Measurements from ENCODE around the gene STH. TPM values are rescaled to one million over a fixed set of nuclear protein-coding genes. Genes with fewer than 3 reads are reported as not detected.

STH gene
- total and polyA plus RNA-seq, 9 of the 15 experiments (the other 6 are each of a cell fraction or from before 2014, with no cell fraction given): not detected

- H3K4me2 ChIP-seq (ENCODE audit: insufficient read depth, low read length): no peak overlapping the region
- CTCF ChIA-PET (ENCODE audit: low intra/inter-chr PET ratio): no interaction called here
- 31% methylated on average over 3 of the region's 5 CpGs for WGBS (ENCODE audit: insufficient coverage, low coverage, missing lambda C conversion rate)
- H3K27me3 ChIP-seq (ENCODE audit: control insufficient read depth in 2 of 2, insufficient read depth in 2 of 2, low read length in 2 of 2): no peaks in the 10 kb centered on the region
- no peak overlapping the region for H3K4me3 ChIP-seq
- POLR2A ChIA-PET: interaction anchor here (0.6 to 1.8 kb wide), 3 partner anchors 14 to 126 kb away, joined by 3 to 7 read pairs (median 4); no protein-coding TSS in a partner anchor
- H3K79me2 ChIP-seq (ENCODE audit: control insufficient read depth, insufficient read depth, low read length): no peaks in the 10 kb centered on the region
- ATAC-seq (no peak), DNase-seq (ENCODE audit: extremely low read depth in 1 of 4, low spot score in 3 of 4) (no peak), FAIRE-seq (no peak)
- H4K20me1 ChIP-seq (replicated peaks; ENCODE audit: control insufficient read depth, insufficient read depth, low read length): no peaks in the 10 kb centered on the region
- H3K9me1 ChIP-seq (ENCODE audit: control insufficient read depth, insufficient read depth, low read length): no peaks in the 10 kb centered on the region
- no peaks in the 10 kb centered on the region for H3K9me3 ChIP-seq (replicated peaks; ENCODE audit: control insufficient read depth, insufficient read depth, low read depth, low read length)
- no TSS peak for BruUV-seq (replicated peaks)
- TF ChIP-seq ZBTB49 (CRISPR knock-in tag; IDR thresholded peaks at IDR 0.05; ENCODE audit: borderline replicate concordance): no peak
- peak; percentile 87 for TF ChIP-seq ZNF24 (IDR thresholded peaks at IDR 0.05)
- no peaks in the 10 kb centered on the region for H3K36me3 ChIP-seq (ENCODE audit: control insufficient read depth, insufficient read depth, low read length)
- intact Hi-C loops (cut with micrococcal nuclease) (no loop called here), in situ Hi-C loops (cut with MboI) (loop anchor here (25.0 kb wide), 1 partner anchor 850 kb away; no protein-coding TSS in a partner anchor)
- H3K4me1 ChIP-seq (replicated peaks in 1 of 2; ENCODE audit: control insufficient read depth in 2 of 2, insufficient read depth in 2 of 2, low read length in 2 of 2): peaks cover 0 to 14% of the 10 kb centered on the region in 2 experiments; a peak in 3 of 5 replicates
- peak overlapping the region; percentile 55; the same call in 1 of the 2 replicates for H2AFZ ChIP-seq (ENCODE audit: low read depth, low read length)
- H3K27ac ChIP-seq (ENCODE audit: extremely low read depth, low read depth, low read length): no peak overlapping the region
- no peak overlapping the region for H3K9ac ChIP-seq (ENCODE audit: insufficient read depth in 1 of 2, low read depth in 2 of 2, low read length in 2 of 2)
These were observed 11.3 kb upstream of the STH start for GRCh38 chr17:45987706-45988105.

- H3K36me3 ChIP-seq (ENCODE audit: control insufficient read depth, insufficient read depth, low read length): no peaks in the 10 kb centered on the region
- H3K4me2 ChIP-seq (ENCODE audit: insufficient read depth, low read length): no peak overlapping the region
- CTCF ChIA-PET (ENCODE audit: low intra/inter-chr PET ratio): no interaction called here
- no peaks in the 10 kb centered on the region for H3K9me1 ChIP-seq (ENCODE audit: control insufficient read depth, insufficient read depth, low read length)
- DNase-seq (ENCODE audit: extremely low read depth in 1 of 4, low spot score in 3 of 4) (no peak), FAIRE-seq (no peak), ATAC-seq (no peak)
- H3K4me3 ChIP-seq: no peak overlapping the region
- WGBS (ENCODE audit: insufficient coverage, low coverage, missing lambda C conversion rate): 9% methylated on average over 3 of the region's 3 CpGs
- H3K79me2 ChIP-seq (ENCODE audit: control insufficient read depth, insufficient read depth, low read length): no peaks in the 10 kb centered on the region
- no peaks in the 10 kb centered on the region for H3K27me3 ChIP-seq (ENCODE audit: control insufficient read depth in 2 of 2, insufficient read depth in 2 of 2, low read length in 2 of 2)
- no peaks in the 10 kb centered on the region for H3K9me3 ChIP-seq (replicated peaks; ENCODE audit: control insufficient read depth, insufficient read depth, low read depth, low read length)
- no peaks in the 10 kb centered on the region for H4K20me1 ChIP-seq (replicated peaks; ENCODE audit: control insufficient read depth, insufficient read depth, low read length)
- H2AFZ ChIP-seq (ENCODE audit: low read depth, low read length): 0 out of 2 replicates have a peak overlapping the region, but pooled peaks have one; percentile 5
- peaks cover 0 to 3% of the 10 kb centered on the region in 2 experiments; a peak in 3 of 5 replicates for H3K4me1 ChIP-seq (replicated peaks in 1 of 2; ENCODE audit: control insufficient read depth in 2 of 2, insufficient read depth in 2 of 2, low read length in 2 of 2)
- no peak overlapping the region for H3K27ac ChIP-seq (ENCODE audit: extremely low read depth, low read depth, low read length)
- no peak overlapping the region for H3K9ac ChIP-seq (ENCODE audit: insufficient read depth in 1 of 2, low read depth in 2 of 2, low read length in 2 of 2)
- in situ Hi-C loops (cut with MboI) (loop anchor here (25.0 kb wide), 1 partner anchor 848 kb away; no protein-coding TSS in a partner anchor), intact Hi-C loops (cut with micrococcal nuclease) (no loop called here)
- no TSS peak for BruUV-seq (replicated peaks)
- POLR2A ChIA-PET: no interaction called here
- TF ChIP-seq ZNF707 (CRISPR knock-in tag; conservative IDR thresholded peaks at IDR 0.05): peak; percentile 93
- TF ChIP-seq ZNF551 (CRISPR knock-in tag; IDR thresholded peaks at IDR 0.05): no peak
These were observed 9.3 kb upstream of the STH start for GRCh38 chr17:45989759-45990158.

All from K562 (cell line).